GM10266 (cell line): Measurements from ENCODE around the gene BICC1.

Experiments used
- DNase-seq: peaks from one replicate; pipeline ENCODE4 v3.0.0; 2012; ENCODE audit errors: extremely low spot score
- TF ChIP-seq, protein P1 (sequence below): IDR thresholded peaks from 2 replicates; pipeline ENCODE4 v1.5.1; 2012; ENCODE audit warnings: mild to moderate bottlenecking, low read depth; ENCODE audit not compliant: control insufficient read depth, insufficient read depth; ENCODE audit errors: missing control alignments

The BICC1 gene

DNA sequence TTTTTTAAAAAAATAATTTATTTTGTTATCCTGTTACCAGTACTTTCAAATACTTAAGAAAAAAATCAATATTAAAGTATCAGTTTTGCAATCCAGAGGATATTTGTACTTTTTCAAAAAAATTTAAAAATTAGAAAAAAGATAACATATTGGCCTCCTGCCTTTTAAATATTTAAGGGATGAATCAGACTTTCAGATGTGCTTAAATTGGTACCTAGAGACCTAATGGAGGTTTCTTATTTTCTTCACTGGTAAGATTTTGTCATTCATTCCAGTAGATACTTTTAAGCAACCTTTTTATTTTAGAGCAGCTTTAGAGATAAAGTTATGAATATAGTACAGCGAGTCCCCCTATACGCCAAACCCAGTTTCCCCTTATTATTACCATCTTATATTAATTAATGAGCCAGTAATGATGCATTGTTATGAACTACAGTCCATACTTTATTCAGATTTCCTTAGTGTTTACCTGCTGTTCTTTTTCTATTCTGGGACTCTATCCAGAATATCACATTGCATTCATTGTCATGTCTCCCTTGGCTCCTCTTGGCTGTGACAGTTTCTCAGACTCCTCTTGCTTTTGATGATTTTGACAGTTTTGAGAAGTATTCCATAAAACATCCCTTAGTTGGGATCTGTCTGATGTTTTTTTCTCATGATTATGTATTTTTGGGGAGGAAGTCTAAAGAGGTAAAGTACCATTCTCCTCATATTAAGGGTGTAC lies 34.2 kb downstream of the BICC1 start:
- DNase-seq = no peak
- TF ChIP-seq, protein P1, sequence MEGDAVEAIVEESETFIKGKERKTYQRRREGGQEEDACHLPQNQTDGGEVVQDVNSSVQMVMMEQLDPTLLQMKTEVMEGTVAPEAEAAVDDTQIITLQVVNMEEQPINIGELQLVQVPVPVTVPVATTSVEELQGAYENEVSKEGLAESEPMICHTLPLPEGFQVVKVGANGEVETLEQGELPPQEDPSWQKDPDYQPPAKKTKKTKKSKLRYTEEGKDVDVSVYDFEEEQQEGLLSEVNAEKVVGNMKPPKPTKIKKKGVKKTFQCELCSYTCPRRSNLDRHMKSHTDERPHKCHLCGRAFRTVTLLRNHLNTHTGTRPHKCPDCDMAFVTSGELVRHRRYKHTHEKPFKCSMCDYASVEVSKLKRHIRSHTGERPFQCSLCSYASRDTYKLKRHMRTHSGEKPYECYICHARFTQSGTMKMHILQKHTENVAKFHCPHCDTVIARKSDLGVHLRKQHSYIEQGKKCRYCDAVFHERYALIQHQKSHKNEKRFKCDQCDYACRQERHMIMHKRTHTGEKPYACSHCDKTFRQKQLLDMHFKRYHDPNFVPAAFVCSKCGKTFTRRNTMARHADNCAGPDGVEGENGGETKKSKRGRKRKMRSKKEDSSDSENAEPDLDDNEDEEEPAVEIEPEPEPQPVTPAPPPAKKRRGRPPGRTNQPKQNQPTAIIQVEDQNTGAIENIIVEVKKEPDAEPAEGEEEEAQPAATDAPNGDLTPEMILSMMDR = no peak

DNA sequence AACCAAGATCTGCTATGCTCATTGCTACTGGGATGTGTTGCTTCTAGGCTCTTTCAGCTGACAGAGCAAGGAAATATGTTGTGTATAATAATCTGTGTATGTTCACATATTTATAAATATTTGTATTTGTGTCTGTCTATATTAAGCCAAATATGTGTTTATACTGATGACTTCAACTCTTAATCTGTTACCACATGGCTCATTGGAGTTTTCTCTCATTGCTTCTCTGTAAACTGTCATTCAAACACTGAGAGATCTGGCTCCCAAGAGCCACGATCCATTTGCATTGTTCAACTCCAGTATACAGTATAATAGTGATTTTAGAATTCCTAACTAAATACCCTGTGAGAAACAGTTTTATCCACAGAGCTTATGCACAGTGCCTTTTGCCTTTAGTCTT lies 35.3 kb downstream of the BICC1 start:
- TF ChIP-seq, protein P1 = no peak
- DNase-seq = no peak

DNA sequence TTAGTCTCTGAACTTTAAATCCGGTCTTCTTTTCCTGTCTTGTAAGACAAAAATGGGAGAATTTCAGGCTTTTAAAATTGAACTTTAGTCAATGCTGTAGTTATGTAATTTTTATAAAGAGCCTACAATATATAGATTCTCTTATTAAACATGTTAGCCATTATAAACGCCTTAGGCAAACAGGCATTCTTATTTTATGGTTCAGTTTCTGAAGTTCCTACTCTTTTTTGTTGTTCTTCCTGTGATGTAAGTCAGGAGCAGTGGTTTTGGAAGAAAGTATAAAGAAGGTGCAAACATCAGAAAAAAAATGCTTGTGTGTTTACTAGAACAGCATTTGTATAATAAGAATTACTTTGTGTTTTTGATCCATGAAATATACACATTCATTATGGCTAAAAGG lies 41.6 kb downstream of the BICC1 start:
- TF ChIP-seq, protein P1 = no peak
- DNase-seq = no peak

DNA sequence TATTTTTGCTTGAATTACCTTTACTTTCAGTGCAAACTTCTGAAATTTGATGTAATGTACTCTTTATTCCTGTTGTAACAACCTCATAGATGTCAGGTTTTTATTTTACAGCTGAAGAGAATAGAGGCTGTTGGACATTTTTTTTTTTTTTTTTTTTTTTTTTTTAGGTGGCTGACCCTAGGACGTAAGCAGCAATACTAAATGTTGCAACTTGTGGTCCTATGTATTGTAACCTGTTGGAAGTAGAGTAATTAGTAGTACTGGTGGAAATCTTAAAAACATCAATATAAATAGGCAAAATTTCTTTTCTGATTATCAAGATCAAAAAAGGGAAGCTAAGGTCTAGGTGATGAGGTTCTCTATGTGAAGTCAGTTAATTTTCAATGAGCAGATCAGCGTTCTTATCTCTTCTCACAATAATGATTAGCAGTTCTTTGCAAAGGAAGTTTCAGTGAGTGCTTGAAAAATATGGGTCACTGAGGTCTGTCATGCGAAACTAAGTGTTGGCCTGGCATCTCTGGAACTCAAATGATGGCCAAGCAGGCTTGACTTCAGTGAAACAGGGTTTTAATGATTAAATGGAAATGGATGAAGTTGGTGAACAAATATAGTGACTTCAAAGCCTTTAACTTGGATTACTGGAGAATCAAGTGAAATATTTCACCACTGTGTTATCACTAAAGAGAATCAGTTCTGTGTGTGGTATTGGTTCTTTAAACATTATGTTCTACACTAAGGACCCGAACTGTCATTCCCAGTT lies 42.7 kb downstream of the BICC1 start:
- TF ChIP-seq, protein P1 = no peak
- DNase-seq = no peak

DNA sequence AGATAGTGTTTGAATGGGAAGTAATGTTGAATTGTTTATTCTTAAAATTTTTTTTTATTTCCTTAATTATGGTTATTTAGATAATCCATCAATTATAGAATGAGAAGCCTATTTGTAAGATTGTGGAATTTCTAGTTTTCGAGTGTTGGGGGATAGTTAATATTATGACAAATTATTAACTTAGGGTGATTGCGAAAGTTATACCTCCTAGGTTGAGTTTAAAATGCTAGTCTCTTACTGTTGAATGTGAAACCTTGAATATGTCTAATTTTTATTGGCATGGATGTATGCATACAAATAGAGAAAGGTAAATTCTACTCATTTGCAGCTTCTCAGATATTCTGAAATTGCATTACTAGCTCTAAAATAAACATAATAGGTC lies 43.2 kb downstream of the BICC1 start:
- DNase-seq = no peak
- TF ChIP-seq, protein P1 = no peak

DNA sequence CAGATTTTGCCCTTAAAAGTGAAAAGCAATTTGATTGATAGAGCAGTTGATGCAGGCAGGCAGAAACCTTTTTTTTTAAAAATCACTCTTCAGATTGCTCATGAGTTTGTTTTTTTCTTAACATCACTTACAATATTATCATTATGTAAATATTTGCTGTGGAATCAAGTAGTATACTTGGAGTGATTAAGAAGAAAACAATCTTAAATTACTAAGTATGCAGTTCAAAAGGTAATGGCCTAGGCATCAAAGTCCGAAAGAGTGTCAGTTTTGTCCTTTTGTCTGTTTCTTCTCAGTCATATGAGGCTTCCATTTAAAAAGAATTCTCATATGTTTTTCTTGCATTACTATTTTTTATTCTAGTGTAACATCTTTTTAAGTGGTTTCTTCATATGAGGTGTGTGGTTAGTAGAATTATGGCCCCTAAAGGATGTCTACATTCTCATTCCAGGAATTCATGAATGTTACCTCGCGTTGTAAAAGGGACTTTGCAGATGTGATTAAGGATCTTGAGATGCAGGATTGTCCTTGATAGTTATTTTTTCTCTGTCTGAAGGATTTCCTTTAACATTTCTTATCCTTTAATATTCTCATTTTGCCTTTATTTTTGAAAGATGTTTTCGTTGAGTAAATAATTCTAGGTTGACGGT lies 44.0 kb downstream of the BICC1 start:
- no peak for DNase-seq
- TF ChIP-seq, protein P1 = no peak
